Measurements from ENCODE around the gene MBNL2.

GRCh38 chr13:97387890-97388289 lies 165.8 kb downstream of the MBNL2 start:
- TF ChIP-seq CTCF (IDR thresholded peaks at IDR 0.05) (no peak), POLR2A (IDR thresholded peaks at IDR 0.05) (no peak)
